K562 (cell line): ENCODE measurements around the gene TMC8. TPM values are rescaled to one million over a fixed set of nuclear protein-coding genes. Genes with fewer than 3 reads are reported as not detected.
A peak's percentile ranks its signal among the peaks of the same experiment; 100 is the strongest.

Experiments used
- ATAC-seq: fragments of 200-7000 bp; cut with Tn5 transposase; 3 replicates; pipeline ENCODE4 v1.9.1; 2020; ENCODE audit warnings: moderate library complexity
- BruUV-seq: library from RNA; stranded (reverse); fragments of 400-500 nt; replicated peaks from 2 replicates; lab custom pipeline; 2021; lab: Mats Ljungman, UMichigan
- CTCF ChIA-PET: fragments of 300-600 bp; formaldehyde crosslinking; extraction: SDS; loops from one replicate; lab custom pipeline; 2021; ENCODE audit warnings: low intra/inter-chr PET ratio; lab: Yijun Ruan, JAX
- POLR2A ChIA-PET: fragments of 300-600, 350-650 bp; sonication (Branson Sonifier 250); formaldehyde crosslinking; extraction: SDS; loops from one replicate; lab custom pipeline; 2021; ENCODE audit warnings: antibody characterized with exemption, inconsistent platforms; lab: Yijun Ruan, JAX
- DNase-seq, 4 experiments: peaks; one replicate each; pipeline versions ENCODE4 v3.0.0 to v3.0.0-alpha.2; 2011 to 2018; ENCODE audit warnings: low spot score in 3 of 4, mixed read lengths in 3 of 4; ENCODE audit errors: extremely low read depth in 1 of 4
- FAIRE-seq: peaks from 2 replicates; lab custom pipeline; 2011; peaks lifted over from hg19 to GRCh38; lab: Jason Lieb, UNC
- H2AFZ ChIP-seq: 2 replicates; pipeline ENCODE4 v1.6.0; 2011; ENCODE audit warnings: low read depth, low read length, control low read depth, inconsistent platforms
- H3K27ac ChIP-seq: fragments of 200-600 bp; 3 replicates; pipeline ENCODE4 v1.8.0; 2011; ENCODE audit warnings: low read depth, mild to moderate bottlenecking, control low read depth, inconsistent platforms, low read length, moderate library complexity, mixed read lengths; ENCODE audit errors: extremely low read depth
- H3K27me3 ChIP-seq, 2 experiments: fragments of 300-600 bp in 1 of 2; 2 replicates in 1 of 2; 3 replicates in 1 of 2; pipeline versions ENCODE4 v1.6.0 to v1.8.0; 2011; ENCODE audit warnings: inconsistent platforms in 2 of 2, low read length in 2 of 2, mild to moderate bottlenecking in 1 of 2, mixed read lengths in 1 of 2, moderate library complexity in 1 of 2; ENCODE audit not compliant: control insufficient read depth in 2 of 2, insufficient read depth in 2 of 2
- H3K36me3 ChIP-seq: fragments of 300-600 bp; 3 replicates; pipeline ENCODE4 v1.8.0; 2011; ENCODE audit warnings: mild to moderate bottlenecking, low read length, inconsistent platforms; ENCODE audit not compliant: control insufficient read depth, insufficient read depth
- H3K4me1 ChIP-seq, 2 experiments: fragments of 200-600 bp in 1 of 2; replicated peaks in 1 of 2; 2 replicates in 1 of 2; 3 replicates in 1 of 2; pipeline versions ENCODE4 v1.5.1 to v1.8.0; 2011; ENCODE audit warnings: inconsistent platforms in 2 of 2, low read length in 2 of 2, mild to moderate bottlenecking in 1 of 2, mixed read lengths in 1 of 2, moderate library complexity in 1 of 2; ENCODE audit not compliant: control insufficient read depth in 2 of 2, insufficient read depth in 2 of 2
- H3K4me2 ChIP-seq: 2 replicates; pipeline ENCODE4 v1.6.1; 2011; ENCODE audit warnings: low read length, control low read depth, inconsistent platforms, mixed read lengths; ENCODE audit not compliant: insufficient read depth
- H3K4me3 ChIP-seq: fragments of 200-600 bp; sonication (generic), shearing (Covaris generic); 2 replicates; pipeline ENCODE4 v1.5.1; 2016; ENCODE audit warnings: control low read depth, inconsistent platforms
- H3K79me2 ChIP-seq: fragments of 200-600 bp; 3 replicates; pipeline ENCODE4 v1.8.0; 2011; ENCODE audit warnings: low read length, inconsistent platforms; ENCODE audit not compliant: control insufficient read depth, insufficient read depth
- H3K9ac ChIP-seq, 2 experiments: 2 replicates each; pipeline versions ENCODE4 v1.6.0 to v1.6.1; 2011; ENCODE audit warnings: low read depth in 2 of 2, low read length in 2 of 2, control low read depth in 1 of 2, inconsistent platforms in 1 of 2, mild to moderate bottlenecking in 1 of 2, mixed read lengths in 1 of 2; ENCODE audit not compliant: insufficient read depth in 1 of 2
- H3K9me1 ChIP-seq: one replicate; pipeline ENCODE4 v1.6.0; 2011; ENCODE audit warnings: inconsistent platforms, mild to moderate bottlenecking, low read length, moderate library complexity; ENCODE audit not compliant: control insufficient read depth, insufficient read depth
- H3K9me3 ChIP-seq: replicated peaks from 2 replicates; pipeline ENCODE4 v1.5.1; 2011; ENCODE audit warnings: low read depth, low read length, inconsistent platforms; ENCODE audit not compliant: control insufficient read depth, insufficient read depth
- H4K20me1 ChIP-seq: replicated peaks from 2 replicates; pipeline ENCODE4 v1.6.1; 2011; ENCODE audit warnings: low read length, inconsistent platforms, mixed read lengths; ENCODE audit not compliant: control insufficient read depth, insufficient read depth
- CHD2 ChIP-seq: IDR thresholded peaks from 2 replicates; pipeline ENCODE4 v1.6.1; 2011; ENCODE audit warnings: low read depth, low read length
- GATA2 ChIP-seq: sonication (generic); formaldehyde crosslinking; IDR thresholded peaks from 2 replicates; pipeline ENCODE4 v1.4.0; 2020; ENCODE audit warnings: mild to moderate bottlenecking, missing genetic modification reagents
- NR1H2 ChIP-seq: sonication (generic); formaldehyde crosslinking; IDR thresholded peaks from 2 replicates; pipeline ENCODE4 v1.4.0; 2020; ENCODE audit warnings: mild to moderate bottlenecking, missing genetic modification reagents
- NR2C2 ChIP-seq, 2 experiments: fragments of 200-800 bp in 1 of 2; sonication (Bioruptor generic) in 1 of 2; sonication (generic) in 1 of 2; formaldehyde crosslinking in 1 of 2; IDR thresholded peaks; 2 replicates each; pipeline versions ENCODE4 v1.6.1 to v1.8.0; 2016 to 2022; ENCODE audit warnings: mild to moderate bottlenecking in 1 of 2, missing compliant biosample characterization in 1 of 2, missing genetic modification characterization in 1 of 2, missing genetic modification reagents in 1 of 2
- WGBS: fragments of 100-300 bp; shearing (Covaris generic); methylation state at CpG from one replicate; pipeline ENCODE4 v1.1.6; 2016; ENCODE audit warnings: low coverage, mixed read lengths; ENCODE audit not compliant: insufficient coverage; ENCODE audit errors: missing lambda C conversion rate; 5-methylcytosine and 5-hydroxymethylcytosine counted together
- in situ Hi-C: fragments of 300-500 bp; cut with MboI; formaldehyde crosslinking; loops from 4 replicates; pipeline ENCODE4 v1.15.0; 2018; ENCODE audit warnings: inconsistent platforms, mixed read lengths
- intact Hi-C: fragments of 100-400 bp; cut with micrococcal nuclease; formaldehyde crosslinking; loops from 2 replicates; pipeline ENCODE4 v1.14.2; 2022
- polyA plus RNA-seq, 8 experiments: library from polyadenylated mRNA; depleted of rRNA in 4 of 8; stranded (reverse) in 5 of 8; unstranded in 3 of 8; fragments of >200 nt; fragmentation: Nextera tagmentation in 2 of 8; fragmentation: Illumina TruSeq in 1 of 8; extraction: Ambion mirVana in 2 of 8; extraction: Trizol in 1 of 8; gene quantifications; 2 replicates each; pipeline versions ENCODE4 v1.2.1 to v1.2.3, GENCODE V29; 2011 to 2014; ENCODE audit warnings: inconsistent platforms in 1 of 8, missing spikeins in 1 of 8
- total RNA-seq, 7 experiments: library from RNA; depleted of rRNA in 6 of 7; stranded (reverse); fragments of >200 nt in 6 of 7; fragmentation: Illumina TruSeq in 2 of 7; extraction: Trizol in 2 of 7; gene quantifications; 2 replicates each; pipeline versions ENCODE4 v1.2.1 to v1.2.3, GENCODE V29; 2011 to 2021; ENCODE audit warnings: low replicate concordance in 1 of 7
- TF ChIP-seq, protein P1 (sequence below): sonication (generic); formaldehyde crosslinking; IDR thresholded peaks from 2 replicates; pipeline ENCODE4 v1.8.0; 2022; ENCODE audit warnings: mild to moderate bottlenecking, low read depth, missing genetic modification reagents

TMC8 gene
- total and polyA plus RNA-seq, 9 of the 15 experiments (the other 6 are each of a cell fraction or from before 2014, with no cell fraction given): 0.13 to 10.9 (median 2.8) TPM

DNA sequence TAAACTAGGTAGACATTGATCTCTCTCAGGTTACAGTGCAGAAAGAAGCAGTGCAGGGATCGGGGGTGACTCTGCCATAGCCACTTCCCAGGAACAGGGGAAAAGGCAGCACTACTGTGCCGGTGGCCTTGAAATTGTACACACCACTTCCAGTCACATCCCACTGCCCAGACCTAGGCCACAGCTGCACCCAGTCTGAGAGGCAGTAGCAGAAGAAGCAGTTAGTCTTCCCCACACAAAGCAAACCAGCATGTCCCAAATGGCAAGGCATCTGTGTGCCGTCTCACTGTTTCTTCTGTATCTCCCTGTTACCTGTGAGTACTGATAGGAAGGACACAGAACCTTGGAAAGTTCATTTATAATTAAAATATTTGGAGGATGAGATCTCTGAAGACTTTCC is 49.0 kb upstream of the TMC8 start:
- Histone ChIP-seq H3K4me1 (peaks cover 19 to 21% of the 10 kb centered on the region in 2 experiments; a peak in 4 of 5 replicates), H3K27ac (peak overlapping the region; percentile 16; the same call in 2 of the 3 replicates), H3K9ac (peak overlapping the region; percentile 16 to 40; a peak in 1 of 4 replicates), H3K79me2 (no peaks in the 10 kb centered on the region), H3K9me3 (no peaks in the 10 kb centered on the region), H2AFZ (0 out of 2 replicates have a peak overlapping the region, but pooled peaks have one; percentile 14), H3K36me3 (peaks cover 17% of the 10 kb centered on the region; the same call in 1 of the 3 replicates), H3K27me3 (no peaks in the 10 kb centered on the region), H3K4me3 (no peak overlapping the region), H3K4me2 (peak overlapping the region; percentile 26; the same call in 1 of the 2 replicates), H3K9me1 (no peaks in the 10 kb centered on the region), H4K20me1 (no peaks in the 10 kb centered on the region)
- intact Hi-C loops (no loop called here), in situ Hi-C loops (no loop called here)
- DNase-seq (no peak), ATAC-seq (peak; percentile 55), FAIRE-seq (peak; percentile 32)
- TF ChIP-seq NR2C2 (CRISPR knock-in tag; IDR thresholded peaks at IDR 0.05) (no peak), NR2C2 (tag; IDR thresholded peaks at IDR 0.05) (no peak), GATA2 (no peak), NR1H2 (CRISPR knock-in tag) (no peak), CHD2 (no peak)
- TF ChIP-seq, protein P1, sequence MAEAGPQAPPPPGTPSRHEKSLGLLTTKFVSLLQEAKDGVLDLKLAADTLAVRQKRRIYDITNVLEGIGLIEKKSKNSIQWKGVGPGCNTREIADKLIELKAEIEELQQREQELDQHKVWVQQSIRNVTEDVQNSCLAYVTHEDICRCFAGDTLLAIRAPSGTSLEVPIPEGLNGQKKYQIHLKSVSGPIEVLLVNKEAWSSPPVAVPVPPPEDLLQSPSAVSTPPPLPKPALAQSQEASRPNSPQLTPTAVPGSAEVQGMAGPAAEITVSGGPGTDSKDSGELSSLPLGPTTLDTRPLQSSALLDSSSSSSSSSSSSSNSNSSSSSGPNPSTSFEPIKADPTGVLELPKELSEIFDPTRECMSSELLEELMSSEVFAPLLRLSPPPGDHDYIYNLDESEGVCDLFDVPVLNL (CRISPR knock-in tag): no peak
- no TSS peak for BruUV-seq
- ChIA-PET POLR2A (interaction anchor here (1.3 kb wide), 1 partner anchor 15 kb away, joined by 5 read pairs; no protein-coding TSS in a partner anchor), CTCF (no interaction called here)
- WGBS: 45% methylated on average over 3 of the region's 3 CpGs
